Activated naive CD4-positive, alpha-beta T cell treated with anti-CD3 and anti-CD28 coated beads, Interleukin-2, amount 50 U/mL, for 16 hours (primary cell): Measurements from ENCODE around the gene LRRC72.
"Not testable (repeated sequence)": the region's sequence is repeated elsewhere in the genome, so short reads cannot be mapped to it uniquely, and the experiment has no call there.

Experiments
- DNase-seq: peaks from one replicate; pipeline ENCODE4 v3.0.0-alpha.2; 2020

The LRRC72 gene

DNA sequence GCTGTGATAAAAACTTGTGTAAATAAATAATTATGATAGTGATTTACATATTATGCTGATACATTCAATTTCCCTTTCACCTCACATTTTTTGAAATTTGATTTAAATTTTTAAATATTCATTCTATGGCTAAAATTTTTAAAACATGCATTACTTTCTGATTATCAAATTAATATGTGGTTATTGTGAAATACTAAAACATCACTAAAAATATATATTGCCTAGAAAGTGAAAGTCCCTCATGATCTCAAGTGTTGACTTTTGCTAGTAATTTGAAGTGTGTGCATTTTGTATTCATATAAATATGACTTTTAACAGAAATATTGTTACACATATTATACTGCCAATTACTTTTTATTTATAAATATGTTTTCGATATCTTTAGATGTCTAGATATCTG lies 3.1 kb downstream of the LRRC72 start:
- DNase-seq: no peak

DNA sequence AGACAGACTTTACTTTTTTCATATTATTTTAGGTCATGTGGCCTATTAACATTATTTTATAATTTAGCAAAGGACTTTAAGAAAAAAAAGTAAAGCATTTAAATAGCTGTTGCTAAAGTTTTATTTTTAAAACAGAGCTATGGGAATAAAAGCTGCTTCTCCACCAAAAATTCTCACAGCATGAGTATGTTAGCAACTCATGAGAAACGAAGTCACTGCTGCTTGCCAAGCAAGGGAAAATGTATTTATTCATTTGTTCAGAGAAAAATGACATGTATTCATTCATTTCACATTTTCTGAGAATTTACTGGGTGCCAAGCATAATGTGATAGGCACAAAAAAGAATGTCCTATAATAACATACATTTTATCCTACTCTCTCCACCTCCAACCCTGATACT lies 5.1 kb downstream of the LRRC72 start:
- DNase-seq: no peak

DNA sequence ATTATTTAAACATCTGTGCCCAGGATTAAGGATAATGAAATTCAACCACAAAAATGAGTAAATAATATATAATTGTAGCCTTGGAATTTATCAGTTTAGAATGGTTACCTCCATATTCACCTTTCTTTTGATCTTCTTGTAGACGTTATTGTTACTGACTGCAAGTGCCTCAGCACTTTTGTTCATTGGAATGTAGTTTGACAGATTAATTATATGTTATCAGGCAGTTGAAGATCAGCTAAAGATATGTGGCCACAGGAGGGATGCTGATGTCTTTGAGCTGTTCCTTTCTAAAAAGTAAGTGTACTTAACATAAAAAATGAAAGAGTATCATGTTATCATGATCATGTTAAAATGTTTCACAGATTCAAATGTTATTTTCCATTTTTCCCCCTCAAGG lies 5.6 kb downstream of the LRRC72 start:
- no peak for DNase-seq

GRCh38 chr7:16535500-16535899 lies 8.9 kb downstream of the LRRC72 start:
- DNase-seq: no peak

DNA sequence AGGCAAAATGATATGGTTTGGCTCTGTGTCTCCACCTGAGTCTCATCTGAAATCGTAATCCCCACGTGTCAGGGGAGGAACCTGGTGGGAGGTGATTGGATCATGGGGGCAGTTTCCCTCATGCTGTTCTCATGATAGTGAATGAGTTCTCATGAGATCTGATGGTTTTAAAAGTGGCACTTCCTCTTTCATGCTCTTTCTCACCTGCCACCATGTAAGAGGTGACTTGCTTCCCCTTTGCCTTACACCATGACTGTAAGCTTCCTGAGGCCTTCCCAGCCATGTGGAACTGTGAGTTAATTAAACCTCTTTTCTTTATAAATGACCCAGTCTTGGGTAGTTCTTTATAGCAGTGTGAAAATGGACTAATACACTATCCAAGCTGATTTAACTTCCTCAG lies 13.9 kb downstream of the LRRC72 start:
- not testable (repeated sequence) for DNase-seq

DNA sequence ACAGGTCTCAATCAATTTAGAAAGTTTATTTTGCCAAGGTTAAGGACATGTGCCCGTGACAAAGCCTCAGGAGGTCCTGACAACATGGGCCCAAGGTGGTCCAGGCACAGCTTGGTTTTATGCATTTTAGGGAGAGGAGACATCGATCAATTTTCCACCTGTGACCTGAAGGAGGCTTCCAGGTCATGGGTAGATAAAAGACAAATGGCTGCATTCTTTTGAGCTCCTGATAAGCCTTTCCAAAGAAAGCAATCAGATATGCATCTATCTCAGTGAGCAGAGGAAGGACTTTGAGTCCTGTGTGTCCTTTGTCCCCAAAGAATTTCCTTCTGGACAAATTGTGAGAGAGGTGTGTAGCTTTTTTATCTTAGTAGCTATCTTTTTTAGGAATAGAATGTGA lies 15.8 kb downstream of the LRRC72 start:
- DNase-seq: no peak

- DNase-seq: no peak
These were observed 16.8 kb downstream of the LRRC72 start for GRCh38 chr7:16543456-16543855.

- no peak for DNase-seq
These were observed 20.4 kb downstream of the LRRC72 start for GRCh38 chr7:16546921-16547505.

GRCh38 chr7:16548428-16548827 lies 21.8 kb downstream of the LRRC72 start:
- no peak for DNase-seq

DNA sequence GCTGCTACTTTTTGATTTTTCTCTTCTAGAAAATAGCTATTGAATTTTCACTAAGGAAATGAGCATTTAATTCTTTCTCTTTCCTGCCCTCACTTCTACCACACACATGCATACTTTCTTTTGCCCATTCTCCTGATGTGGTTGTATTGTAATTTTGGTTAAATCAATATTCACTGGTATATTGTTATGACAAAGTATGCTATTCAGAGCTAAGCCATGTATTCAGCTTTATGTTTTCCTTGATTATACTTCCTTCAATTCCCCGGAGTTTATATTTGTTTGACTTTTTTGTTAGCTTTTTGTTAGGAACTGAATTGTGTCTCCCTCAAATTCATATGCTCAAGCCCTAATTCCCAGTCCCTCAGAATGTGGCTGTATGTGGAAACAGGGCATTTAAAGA lies 24.0 kb downstream of the LRRC72 start:
- no peak for DNase-seq

GRCh38 chr7:16554518-16555236 lies 28.1 kb downstream of the LRRC72 start:
- DNase-seq: no peak

GRCh38 chr7:16556359-16556758 lies 29.7 kb downstream of the LRRC72 start:
- no peak for DNase-seq

- no peak for DNase-seq
These were observed 32.2 kb downstream of the LRRC72 start for GRCh38 chr7:16558761-16559302.

DNA sequence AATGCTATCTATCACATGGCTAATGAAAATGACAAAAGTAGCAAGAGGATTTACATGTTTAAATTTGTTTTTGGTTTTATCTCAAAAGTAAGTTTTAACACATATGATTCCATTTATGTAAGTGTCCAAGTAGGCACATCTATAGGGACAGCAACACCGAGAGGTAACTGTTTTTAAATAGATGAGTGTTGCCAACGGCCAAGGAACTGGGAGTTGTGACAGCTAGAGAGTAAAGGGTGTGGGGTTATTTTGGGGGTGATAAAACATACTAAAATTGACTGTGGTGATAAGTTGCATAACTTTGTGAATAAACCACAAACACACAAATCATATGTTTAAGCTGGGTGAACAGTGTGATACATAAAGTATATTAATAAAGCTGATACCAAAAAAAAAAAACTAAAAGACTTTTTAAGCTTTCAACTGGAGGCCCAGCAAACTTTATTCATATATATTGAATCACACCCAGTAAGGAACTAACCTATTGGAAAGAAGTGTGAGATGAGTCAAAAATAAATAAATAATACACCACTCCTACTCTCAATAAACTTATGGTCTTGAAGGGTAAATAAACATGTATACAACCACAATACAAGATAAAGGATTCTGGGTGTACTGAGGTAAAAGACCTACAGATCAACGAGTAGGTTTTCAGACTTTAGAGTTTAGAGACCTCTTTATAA lies 33.0 kb downstream of the LRRC72 start:
- DNase-seq: no peak

- no peak for DNase-seq
These were observed 35.3 kb downstream of the LRRC72 start for GRCh38 chr7:16561943-16562342.

DNA sequence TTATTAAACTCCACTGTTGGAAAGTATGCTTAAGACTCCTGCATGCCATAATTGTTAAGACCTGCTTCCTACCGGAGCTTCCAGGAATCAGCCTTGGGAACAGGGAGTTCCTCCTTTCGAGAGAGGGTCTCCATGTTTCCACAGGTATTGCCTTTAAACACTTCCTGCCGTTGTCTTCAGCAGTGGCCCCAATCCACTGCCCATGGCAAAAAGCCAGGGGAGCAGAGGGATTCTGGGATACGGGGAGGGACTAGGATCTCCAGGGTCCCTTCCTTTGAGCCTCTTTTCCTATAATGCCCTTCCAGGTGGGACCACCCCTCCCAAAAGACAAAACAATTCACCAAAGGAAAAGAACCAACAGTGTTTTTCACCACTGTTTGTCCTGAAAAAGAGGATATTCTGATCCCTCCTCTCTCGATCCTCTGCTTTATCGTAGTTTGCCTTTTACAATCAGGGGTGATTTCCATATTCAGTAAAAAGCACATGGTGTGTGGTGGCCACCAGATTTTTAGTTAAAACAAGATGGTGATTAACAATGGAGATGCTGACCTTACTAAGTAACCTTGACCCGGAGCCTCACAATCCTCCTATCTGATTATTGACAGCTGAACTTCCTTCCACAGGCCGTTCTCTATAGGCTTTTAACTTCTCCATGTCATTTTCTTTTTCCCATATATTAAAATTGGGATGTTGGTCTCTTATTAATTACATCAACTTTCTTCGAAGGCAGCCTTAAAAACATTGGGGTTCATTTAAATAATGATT lies 36.0 kb downstream of the LRRC72 start:
- no peak for DNase-seq

GRCh38 chr7:16563281-16564022 lies 36.8 kb downstream of the LRRC72 start:
- no peak for DNase-seq

DNA sequence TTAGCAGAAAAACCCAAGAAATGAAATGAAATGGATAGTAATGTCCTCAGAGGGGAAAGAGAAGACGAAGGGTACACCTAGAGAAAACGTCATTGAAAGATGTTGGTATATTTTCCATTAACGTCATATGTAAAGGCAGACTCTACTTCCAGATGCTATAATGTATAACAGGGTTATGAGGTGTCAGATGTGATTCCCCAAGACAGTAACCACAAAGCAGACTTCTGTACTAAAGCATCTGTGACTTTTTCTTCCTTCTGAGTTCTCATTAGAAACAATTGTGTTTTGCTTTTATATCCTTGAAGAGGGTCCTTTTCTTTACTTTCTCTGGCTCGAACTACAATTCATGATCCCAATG lies 37.4 kb downstream of the LRRC72 start:
- DNase-seq: no peak

DNA sequence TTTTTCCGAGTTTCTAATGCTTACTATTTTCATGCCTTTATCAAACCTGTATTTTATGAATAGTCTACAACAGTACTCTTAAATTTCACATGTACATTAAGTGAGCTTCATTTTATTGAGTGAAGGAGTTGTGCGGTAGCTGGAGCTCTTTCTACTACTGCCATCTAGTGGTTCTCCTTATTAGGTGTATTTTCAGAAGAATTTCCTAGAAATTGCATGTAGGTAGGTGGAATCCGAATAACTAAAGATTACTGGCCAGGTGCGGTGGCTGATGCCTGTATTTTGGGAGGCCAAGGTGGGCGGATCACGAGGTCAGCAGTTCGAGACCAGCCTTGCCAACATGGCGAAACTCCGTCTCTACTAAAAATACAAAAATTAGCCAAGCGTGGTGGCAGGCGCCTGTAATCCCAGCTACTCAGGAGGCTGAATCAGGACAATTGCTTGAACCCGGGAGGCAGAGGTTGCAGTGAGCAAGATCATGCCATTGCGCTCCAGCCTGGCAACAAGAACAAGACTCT lies 38.3 kb downstream of the LRRC72 start:
- DNase-seq: no peak

DNA sequence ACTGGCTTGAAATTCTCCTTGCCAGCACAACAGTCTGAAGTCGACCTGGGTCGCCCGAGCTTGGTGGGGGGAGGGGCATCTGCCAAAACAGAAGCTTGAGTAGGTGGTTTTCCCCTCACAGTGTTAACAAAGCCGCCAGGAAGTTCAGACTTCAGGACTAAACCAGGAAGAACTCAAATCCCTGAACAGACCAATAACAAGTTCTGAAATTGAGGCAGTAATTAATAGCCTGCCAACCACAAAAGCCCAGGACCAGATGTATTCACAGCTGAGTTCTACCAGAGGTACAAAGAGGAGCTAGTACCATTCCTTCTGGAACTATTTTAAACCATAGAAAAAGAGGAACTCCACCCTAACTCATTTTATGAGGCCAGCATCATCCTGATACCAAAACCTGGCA lies 45.3 kb downstream of the LRRC72 start:
- DNase-seq: no peak

DNA sequence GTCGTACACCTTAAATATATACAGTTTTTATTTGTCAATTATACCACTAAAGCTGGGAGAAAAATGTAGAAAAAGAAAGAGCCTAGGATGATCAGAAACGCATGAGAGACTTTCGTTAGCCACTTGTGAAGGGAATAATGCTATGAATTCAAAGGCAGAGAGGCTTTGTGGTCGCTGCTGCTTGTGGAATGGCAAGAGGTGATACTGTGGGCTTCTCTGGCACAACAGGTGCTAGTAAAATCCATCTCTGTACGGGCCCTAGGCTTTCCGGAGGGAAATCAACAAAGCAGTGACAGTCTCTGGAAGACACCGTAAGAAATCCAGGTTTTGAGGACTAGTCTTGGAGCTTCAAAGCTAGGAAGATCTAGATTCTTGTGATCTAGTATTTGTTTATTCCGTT lies 52.6 kb downstream of the LRRC72 start:
- DNase-seq: no peak

GRCh38 chr7:16581286-16581685 lies 54.7 kb downstream of the LRRC72 start:
- DNase-seq: no peak
